ENCODE data around the gene RUNX2.

RUNX2 gene

DNA sequence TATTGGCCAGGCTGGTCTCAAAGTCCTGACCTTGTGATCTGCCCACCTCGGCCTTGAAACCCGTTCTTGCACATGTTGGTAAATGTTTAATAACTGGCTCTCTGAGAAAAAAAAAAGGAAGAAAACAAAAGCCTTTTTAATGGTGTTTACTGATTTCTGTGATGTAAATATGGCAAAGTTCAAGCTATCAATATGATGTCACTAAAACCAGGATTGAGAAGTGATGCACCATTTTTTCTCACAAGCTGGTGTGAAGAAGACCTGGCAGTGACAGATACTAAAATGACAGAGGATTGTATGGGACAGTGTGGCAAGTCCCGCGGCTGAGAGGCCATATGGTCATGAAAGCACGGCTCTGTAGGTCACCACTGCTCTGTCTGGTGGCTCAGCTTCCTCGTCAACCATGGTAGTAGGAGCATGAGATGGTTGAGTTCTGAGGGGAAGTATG, 245.9 kb downstream of the RUNX2 start:
- no peak for DNase-seq (ENCODE audit: extremely low spot score)
- POLR2A ChIA-PET = no interaction called here
- CTCF ChIA-PET = no interaction called here
- TF ChIP-seq NFRKB (IDR thresholded peaks at IDR 0.05) (no peak), FOXA1 (IDR thresholded peaks at IDR 0.05) (no peak), TARDBP (IDR thresholded peaks at IDR 0.05) (no peak), HDGF (IDR thresholded peaks at IDR 0.05; ENCODE audit: borderline replicate concordance) (no peak), ZNF384 (IDR thresholded peaks at IDR 0.05) (no peak), FOXM1 (IDR thresholded peaks at IDR 0.05; ENCODE audit: borderline replicate concordance) (no peak), SUZ12 (IDR thresholded peaks at IDR 0.05) (no peak), LEF1 (IDR thresholded peaks at IDR 0.05; ENCODE audit: borderline replicate concordance) (no peak), CTBP1 (IDR thresholded peaks at IDR 0.05; ENCODE audit: borderline replicate concordance) (no peak), BHLHE40 (IDR thresholded peaks at IDR 0.05; ENCODE audit: borderline replicate concordance) (no peak)
- TF ChIP-seq, protein P1, sequence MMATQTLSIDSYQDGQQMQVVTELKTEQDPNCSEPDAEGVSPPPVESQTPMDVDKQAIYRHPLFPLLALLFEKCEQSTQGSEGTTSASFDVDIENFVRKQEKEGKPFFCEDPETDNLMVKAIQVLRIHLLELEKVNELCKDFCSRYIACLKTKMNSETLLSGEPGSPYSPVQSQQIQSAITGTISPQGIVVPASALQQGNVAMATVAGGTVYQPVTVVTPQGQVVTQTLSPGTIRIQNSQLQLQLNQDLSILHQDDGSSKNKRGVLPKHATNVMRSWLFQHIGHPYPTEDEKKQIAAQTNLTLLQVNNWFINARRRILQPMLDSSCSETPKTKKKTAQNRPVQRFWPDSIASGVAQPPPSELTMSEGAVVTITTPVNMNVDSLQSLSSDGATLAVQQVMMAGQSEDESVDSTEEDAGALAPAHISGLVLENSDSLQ (IDR thresholded peaks at IDR 0.05) = no peak

DNA sequence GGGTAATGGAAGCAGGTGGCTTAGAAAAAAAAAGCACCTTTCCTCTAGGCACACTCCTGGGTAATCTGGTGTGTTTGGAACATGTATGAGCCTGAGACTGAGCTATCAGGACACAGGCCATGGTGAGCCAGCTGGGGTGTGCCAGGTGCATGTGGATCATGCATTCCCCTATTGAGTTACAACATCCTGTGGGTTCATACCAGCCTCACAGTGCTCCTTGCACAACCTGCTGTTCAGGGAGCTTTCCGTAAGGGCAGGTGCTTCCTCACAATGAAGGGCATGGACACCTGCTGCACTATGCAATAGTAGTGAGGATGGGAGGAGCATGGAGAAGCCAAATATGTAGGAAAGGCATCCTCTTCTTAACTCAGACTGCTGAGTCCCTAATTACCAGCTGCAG, 246.8 kb downstream of the RUNX2 start:
- ChIA-PET POLR2A (no interaction called here), CTCF (interaction anchor here (0.6 kb wide), 1 partner anchor 1177 kb away, joined by 3 read pairs; no protein-coding TSS in a partner anchor)
- DNase-seq (ENCODE audit: extremely low spot score) = no peak
- TF ChIP-seq SUZ12 (IDR thresholded peaks at IDR 0.05) = no peak
- TF ChIP-seq LEF1 (IDR thresholded peaks at IDR 0.05; ENCODE audit: borderline replicate concordance) = no peak
- no peak for TF ChIP-seq ELF4 (IDR thresholded peaks at IDR 0.05)
- no peak for TF ChIP-seq ZNF384 (IDR thresholded peaks at IDR 0.05)
- TF ChIP-seq FOXM1 (IDR thresholded peaks at IDR 0.05; ENCODE audit: borderline replicate concordance) = no peak
- no peak for TF ChIP-seq TARDBP (IDR thresholded peaks at IDR 0.05)
- no peak for TF ChIP-seq CTBP1 (IDR thresholded peaks at IDR 0.05; ENCODE audit: borderline replicate concordance)
- no peak for TF ChIP-seq FOXK2 (IDR thresholded peaks at IDR 0.05)
- TF ChIP-seq, protein P1 (IDR thresholded peaks at IDR 0.05) = no peak
- no peak for TF ChIP-seq L3MBTL2 (conservative IDR thresholded peaks at IDR 0.05)
- no peak for TF ChIP-seq NFRKB (IDR thresholded peaks at IDR 0.05)
- no peak for TF ChIP-seq SP1 (IDR thresholded peaks at IDR 0.05)
- TF ChIP-seq BHLHE40 (IDR thresholded peaks at IDR 0.05; ENCODE audit: borderline replicate concordance) = no peak

DNA sequence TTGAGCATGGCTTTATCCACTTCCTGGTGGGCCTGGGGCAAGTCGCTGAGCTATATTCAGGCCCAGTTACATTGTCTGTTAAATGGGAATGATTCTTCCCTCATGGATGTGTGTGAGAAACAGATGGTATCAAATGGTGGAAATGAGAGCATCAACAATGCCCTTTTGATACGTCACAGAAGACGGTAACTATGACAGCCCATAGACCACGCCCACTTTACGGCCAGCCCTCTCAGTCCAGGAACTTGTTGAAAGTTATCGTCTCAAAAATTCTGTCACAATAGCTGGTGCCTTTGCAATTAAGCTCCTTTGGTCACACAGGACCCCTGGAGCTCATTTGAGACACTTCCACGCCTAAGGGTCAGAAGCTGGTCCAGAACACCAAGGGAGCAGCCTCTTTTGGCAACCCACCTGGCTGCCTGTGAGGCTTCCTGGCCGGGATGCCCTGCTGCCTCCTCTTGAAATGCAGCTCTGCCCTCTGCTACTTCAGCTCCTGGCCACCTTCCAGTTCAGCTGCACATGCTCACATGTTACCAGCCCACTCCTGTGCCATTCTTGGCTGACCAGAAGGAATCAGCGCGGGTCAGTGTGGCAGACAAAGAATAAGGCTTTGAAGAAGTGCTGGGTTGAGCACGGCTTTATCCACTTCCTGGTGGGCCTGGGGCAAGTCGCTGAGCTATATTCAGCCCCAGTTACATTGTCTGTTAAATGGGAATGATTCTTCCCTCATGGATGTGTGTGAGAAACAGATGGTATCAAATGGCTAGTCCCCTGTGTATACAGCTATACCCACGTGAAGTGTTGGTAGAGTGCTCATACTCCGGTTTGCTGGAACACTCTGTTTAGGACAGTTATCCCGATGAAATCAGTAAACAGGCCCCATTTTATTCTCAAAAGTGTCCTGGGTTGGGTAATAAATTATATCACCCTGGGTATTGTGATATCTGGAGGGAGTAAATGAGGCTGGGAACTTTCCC, 248.8 kb downstream of the RUNX2 start:
- CTCF ChIA-PET = no interaction called here

DNA sequence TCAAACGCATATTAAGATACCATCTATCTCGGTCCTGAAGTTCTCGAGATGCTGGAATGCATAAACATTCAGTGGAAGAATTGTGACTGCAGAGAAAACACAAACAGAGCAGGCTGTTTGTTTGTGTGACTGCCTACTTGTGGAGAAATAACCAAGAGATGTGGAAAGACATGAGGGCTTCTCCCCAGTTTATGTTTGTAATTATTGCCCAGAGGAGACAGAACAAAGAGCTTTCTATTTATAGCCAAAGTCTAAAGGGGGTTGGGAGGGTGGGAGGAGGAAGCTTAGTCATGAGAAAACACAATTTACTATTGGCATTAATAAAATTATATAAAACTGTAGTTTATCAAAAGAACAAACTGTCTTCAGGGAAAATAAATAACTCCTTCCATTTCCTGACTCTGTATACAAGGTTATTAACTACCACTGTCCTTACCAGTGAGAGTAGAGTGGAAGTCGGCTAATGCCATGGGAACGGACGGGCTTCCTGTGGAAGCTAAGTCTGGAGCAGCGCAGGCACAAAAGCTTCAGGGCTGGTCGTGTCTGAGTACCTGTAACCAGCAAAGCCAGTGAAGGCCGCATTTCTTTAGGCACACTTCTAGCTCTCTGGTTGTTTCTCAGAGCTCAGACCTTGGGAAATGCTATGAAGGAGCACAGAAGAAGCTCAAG, 249.8 kb downstream of the RUNX2 start:
- POLR2A ChIA-PET = no interaction called here
- CTCF ChIA-PET = no interaction called here
- no peak for TF ChIP-seq L3MBTL2 (conservative IDR thresholded peaks at IDR 0.05)
- TF ChIP-seq, protein P1 (IDR thresholded peaks at IDR 0.05) = no peak
- DNase-seq (ENCODE audit: extremely low spot score) = no peak

More for the DNA sequence above, 248.8 kb downstream of the RUNX2 start:
- POLR2A ChIA-PET = no interaction called here
- TF ChIP-seq FOXK2 (IDR thresholded peaks at IDR 0.05) (no peak), ELF4 (IDR thresholded peaks at IDR 0.05) (no peak), CTBP1 (IDR thresholded peaks at IDR 0.05; ENCODE audit: borderline replicate concordance) (no peak), HDGF (IDR thresholded peaks at IDR 0.05; ENCODE audit: borderline replicate concordance) (no peak), TARDBP (IDR thresholded peaks at IDR 0.05) (no peak), LEF1 (IDR thresholded peaks at IDR 0.05; ENCODE audit: borderline replicate concordance) (no peak), ZNF384 (IDR thresholded peaks at IDR 0.05) (no peak), L3MBTL2 (conservative IDR thresholded peaks at IDR 0.05) (no peak)
- TF ChIP-seq, protein P1 (IDR thresholded peaks at IDR 0.05) = no peak
- no peak for DNase-seq (ENCODE audit: extremely low spot score)

DNA sequence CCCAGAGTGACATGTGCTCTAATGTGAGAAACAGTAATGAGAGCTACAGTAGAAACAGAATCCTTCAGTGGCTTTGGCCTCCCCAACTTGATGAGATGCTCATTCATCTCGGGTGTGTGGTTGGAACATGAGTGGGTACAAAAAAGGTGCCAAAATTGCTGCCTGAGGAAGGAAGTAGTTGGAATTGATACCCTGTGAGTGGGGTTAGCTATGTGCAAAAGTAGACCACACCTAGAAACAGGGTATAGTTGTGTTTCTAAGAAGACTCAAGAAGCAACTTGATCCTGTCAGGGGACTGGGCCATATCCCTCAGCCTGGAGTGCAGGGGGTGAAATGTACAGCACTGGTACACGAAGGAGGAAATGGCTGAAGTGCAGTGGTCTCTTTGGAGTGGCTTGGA, 256.0 kb downstream of the RUNX2 start:
- TF ChIP-seq FOXA1 (IDR thresholded peaks at IDR 0.05) (no peak), FOXM1 (IDR thresholded peaks at IDR 0.05; ENCODE audit: borderline replicate concordance) (no peak), NFRKB (IDR thresholded peaks at IDR 0.05) (no peak), BHLHE40 (IDR thresholded peaks at IDR 0.05; ENCODE audit: borderline replicate concordance) (no peak), SP1 (IDR thresholded peaks at IDR 0.05) (no peak), SUZ12 (IDR thresholded peaks at IDR 0.05) (no peak), L3MBTL2 (conservative IDR thresholded peaks at IDR 0.05) (no peak), FOXK2 (IDR thresholded peaks at IDR 0.05) (no peak), CTBP1 (IDR thresholded peaks at IDR 0.05; ENCODE audit: borderline replicate concordance) (no peak), LEF1 (IDR thresholded peaks at IDR 0.05; ENCODE audit: borderline replicate concordance) (no peak), HDGF (IDR thresholded peaks at IDR 0.05; ENCODE audit: borderline replicate concordance) (no peak), ZNF384 (IDR thresholded peaks at IDR 0.05) (no peak), TARDBP (IDR thresholded peaks at IDR 0.05) (no peak), ELF4 (IDR thresholded peaks at IDR 0.05) (no peak), ARNT (IDR thresholded peaks at IDR 0.05) (no peak)
- TF ChIP-seq, protein P1 (IDR thresholded peaks at IDR 0.05) = no peak

More for the DNA sequence above, 256.0 kb downstream of the RUNX2 start:
- CTCF ChIA-PET = no interaction called here
- POLR2A ChIA-PET = no interaction called here
- DNase-seq (ENCODE audit: extremely low spot score) = no peak

Measured in HEK293T (cell line).